Mammary epithelial cell (primary cell): Measurements from ENCODE around the gene CNTN5.

Source experiments
- CTCF ChIP-seq, 2 donors: IDR thresholded peaks in 1 of 2; conservative IDR thresholded peaks in 1 of 2; 2 replicates each; pipeline ENCODE4 v1.5.1; 2011 to 2012; ENCODE audit warnings: inconsistent platforms in 2 of 2, low read length in 2 of 2, mild to moderate bottlenecking in 2 of 2, control low read depth in 1 of 2, low read depth in 1 of 2; ENCODE audit not compliant: insufficient read depth in 1 of 2; ENCODE audit errors: extremely low read depth in 1 of 2
- EZH2 ChIP-seq: IDR thresholded peaks from 2 replicates; pipeline ENCODE4 v1.6.1; 2012; ENCODE audit warnings: low read length, inconsistent platforms, borderline replicate concordance

DNA sequence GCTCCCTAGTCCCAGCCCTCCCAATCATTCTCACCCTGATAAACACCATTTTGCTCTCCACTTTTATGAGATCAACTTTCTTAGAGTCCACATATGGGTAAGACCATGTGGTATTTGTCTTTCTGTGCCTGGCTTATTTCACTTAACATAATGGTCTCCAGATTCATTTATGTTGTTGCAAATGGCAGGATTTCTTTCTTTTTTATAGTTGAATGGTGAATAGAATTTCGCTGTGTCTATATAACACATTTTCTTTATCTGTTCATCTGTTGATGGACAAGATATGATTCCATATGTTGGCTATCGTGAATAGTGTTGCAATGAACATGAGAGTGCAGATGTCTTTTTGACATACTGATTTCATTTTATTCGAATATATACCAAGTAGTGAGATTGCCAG is 1298.9 kb downstream of the CNTN5 start:
- TF ChIP-seq CTCF (conservative IDR thresholded peaks at IDR 0.05 in 1 of 2, IDR thresholded peaks at IDR 0.05 in 1 of 2; ENCODE audit: extremely low read depth in 1 of 2, insufficient read depth in 1 of 2, low read depth in 1 of 2, low read length in 2 of 2) (no peak), EZH2 (no peak)
